ENCODE data around the gene GALT.

The GALT gene

GRCh38 chr9:34646211-34647083 lies at the start of gene GALT:
Gene GALT, plus strand, starts transcription at chr9:34646675. Its CDS starts 30 bp downstream, at chr9:34646705.
- peak; percentile 89 for DNase-seq

- DNase-seq = no peak
These were observed 46.9 kb upstream of the GALT start for GRCh38 chr9:34599546-34599945.

- DNase-seq = no peak
These were observed 45.6 kb upstream of the GALT start for GRCh38 chr9:34600908-34601307.

GRCh38 chr9:34601937-34602573 lies 44.4 kb upstream of the GALT start:
- DNase-seq = no peak

- DNase-seq = peak; percentile 65
These were observed 42.8 kb upstream of the GALT start for GRCh38 chr9:34603610-34604231.

- DNase-seq = no peak
These were observed 40.3 kb upstream of the GALT start for GRCh38 chr9:34606190-34606589.

- no peak for DNase-seq
These were observed 39.6 kb upstream of the GALT start for GRCh38 chr9:34606905-34607304.

- no peak for DNase-seq
These were observed 39.1 kb upstream of the GALT start for GRCh38 chr9:34607331-34607730.

- no peak for DNase-seq
These were observed 35.9 kb upstream of the GALT start for GRCh38 chr9:34610434-34611206.

- no peak for DNase-seq
These were observed 35.1 kb upstream of the GALT start for GRCh38 chr9:34611251-34611810.

GRCh38 chr9:34611811-34612787 lies 34.4 kb upstream of the GALT start, which contains the start of gene RPP25L:
Gene RPP25L, minus strand, starts transcription at chr9:34612097. Its CDS starts 801 bp downstream, at chr9:34611296.
- DNase-seq = peak; percentile 91

- peak; percentile 79 for DNase-seq
These were observed 33.6 kb upstream of the GALT start for GRCh38 chr9:34612788-34613390.

- no peak for DNase-seq
These were observed 31.3 kb upstream of the GALT start for GRCh38 chr9:34615132-34615531.

GRCh38 chr9:34620061-34620994 lies 26.1 kb upstream of the GALT start, which contains the start of gene DCTN3:
Gene DCTN3, minus strand, starts transcription at chr9:34620495. Its CDS starts 31 bp downstream, at chr9:34620464.
- peak; percentile 98 for DNase-seq

GRCh38 chr9:34623374-34624235 lies 22.9 kb upstream of the GALT start:
- DNase-seq = no peak

GRCh38 chr9:34624475-34625185 lies 21.8 kb upstream of the GALT start:
- no peak for DNase-seq

GRCh38 chr9:34625186-34625486 lies 21.3 kb upstream of the GALT start:
- no peak for DNase-seq
